DMS153 (cell line): ENCODE data around the gene ART3.
"Not testable (repeated sequence)": the region's sequence is repeated elsewhere in the genome, so short reads cannot be mapped to it uniquely, and the experiment has no call there.

Source experiments
- DNase-seq: peaks from one replicate; lab custom pipeline; 2025; lab: John Stamatoyannopoulos, UW

The ART3 gene, protein sequence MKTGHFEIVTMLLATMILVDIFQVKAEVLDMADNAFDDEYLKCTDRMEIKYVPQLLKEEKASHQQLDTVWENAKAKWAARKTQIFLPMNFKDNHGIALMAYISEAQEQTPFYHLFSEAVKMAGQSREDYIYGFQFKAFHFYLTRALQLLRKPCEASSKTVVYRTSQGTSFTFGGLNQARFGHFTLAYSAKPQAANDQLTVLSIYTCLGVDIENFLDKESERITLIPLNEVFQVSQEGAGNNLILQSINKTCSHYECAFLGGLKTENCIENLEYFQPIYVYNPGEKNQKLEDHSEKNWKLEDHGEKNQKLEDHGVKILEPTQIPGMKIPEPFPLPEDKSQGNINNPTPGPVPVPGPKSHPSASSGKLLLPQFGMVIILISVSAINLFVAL

DNA sequence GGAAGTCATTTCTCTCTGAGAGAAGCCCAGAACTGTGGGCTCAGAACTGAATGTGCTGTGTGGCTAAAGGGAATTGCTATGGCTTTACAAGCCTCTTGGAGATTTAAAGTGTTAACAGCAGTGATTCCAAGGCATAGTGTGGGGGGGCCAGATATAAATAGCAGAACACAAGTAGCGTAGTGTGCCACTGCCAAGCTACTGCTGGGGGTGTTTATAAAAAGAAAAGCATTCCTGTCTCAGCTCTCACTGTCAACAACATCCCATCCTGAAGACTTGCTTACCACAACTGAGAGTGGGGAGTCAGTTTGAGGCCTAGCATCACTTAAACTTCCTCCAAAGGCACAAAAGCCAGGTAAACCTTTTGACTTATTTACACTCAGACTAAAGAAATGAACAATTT is at the start of gene ART3:
ART3 (plus strand) TSS at position 242 of the 400 bp plus-strand sequence. CDS start 1,181 bp downstream, outside the sequence.
- no peak for DNase-seq

DNA sequence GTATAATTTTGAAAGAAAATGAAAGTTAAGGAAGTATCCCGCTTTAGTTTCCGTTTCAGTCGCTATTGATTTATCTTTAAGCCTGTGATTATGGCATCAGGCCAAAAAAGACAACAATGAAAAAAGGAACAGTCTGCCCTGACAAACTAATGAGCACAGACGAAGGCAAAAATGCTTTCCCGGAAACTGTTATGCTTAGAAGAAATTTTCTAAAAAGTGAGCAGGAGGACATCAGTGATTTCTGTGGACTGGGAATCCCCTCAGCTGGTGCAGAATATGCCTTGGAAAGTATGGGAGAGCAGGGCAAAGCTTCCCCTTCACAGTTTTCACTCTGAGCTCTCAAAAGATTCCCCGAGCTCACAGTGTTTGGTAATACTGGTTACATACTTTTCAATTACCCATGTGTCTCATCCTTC is 46.2 kb upstream of the ART3 start:
- no peak for DNase-seq

DNA sequence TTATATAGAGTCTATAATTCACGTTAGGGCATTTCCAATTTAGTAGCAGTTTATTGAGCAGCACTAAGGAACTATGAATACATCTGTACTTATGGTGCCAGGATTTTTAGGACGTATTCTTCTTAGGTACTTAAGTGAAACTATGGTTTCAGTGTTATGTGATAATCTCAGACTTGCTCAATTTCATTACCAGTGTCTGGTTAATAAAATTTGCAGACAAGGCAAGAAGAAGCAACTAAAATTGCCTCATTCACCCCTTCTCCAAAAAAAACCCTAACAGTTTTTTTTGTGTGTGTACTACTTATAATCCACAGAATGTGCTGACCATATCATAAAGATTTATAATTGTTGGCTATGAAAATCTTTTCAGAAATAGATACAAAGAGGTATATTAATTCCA is 45.2 kb upstream of the ART3 start:
- DNase-seq: no peak

DNA sequence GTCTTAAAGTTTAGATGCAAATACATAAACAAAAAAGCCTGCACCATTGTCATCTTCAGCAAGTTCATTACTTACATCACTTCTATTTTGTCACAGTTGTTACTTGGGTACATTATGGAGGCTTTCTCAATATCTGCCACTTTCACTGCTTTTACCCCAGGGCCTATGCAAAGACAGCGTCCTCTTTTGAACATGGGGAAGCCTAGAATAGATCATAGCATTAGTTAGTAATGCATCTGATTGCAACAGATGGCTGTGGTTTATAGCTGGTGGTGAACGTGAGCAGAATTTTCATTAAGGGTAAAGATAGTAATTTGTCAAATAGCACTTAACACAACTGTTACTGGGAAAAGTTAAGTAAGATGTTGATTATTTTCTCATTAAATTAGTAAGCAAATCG is 39.4 kb upstream of the ART3 start:
- DNase-seq: no peak

DNA sequence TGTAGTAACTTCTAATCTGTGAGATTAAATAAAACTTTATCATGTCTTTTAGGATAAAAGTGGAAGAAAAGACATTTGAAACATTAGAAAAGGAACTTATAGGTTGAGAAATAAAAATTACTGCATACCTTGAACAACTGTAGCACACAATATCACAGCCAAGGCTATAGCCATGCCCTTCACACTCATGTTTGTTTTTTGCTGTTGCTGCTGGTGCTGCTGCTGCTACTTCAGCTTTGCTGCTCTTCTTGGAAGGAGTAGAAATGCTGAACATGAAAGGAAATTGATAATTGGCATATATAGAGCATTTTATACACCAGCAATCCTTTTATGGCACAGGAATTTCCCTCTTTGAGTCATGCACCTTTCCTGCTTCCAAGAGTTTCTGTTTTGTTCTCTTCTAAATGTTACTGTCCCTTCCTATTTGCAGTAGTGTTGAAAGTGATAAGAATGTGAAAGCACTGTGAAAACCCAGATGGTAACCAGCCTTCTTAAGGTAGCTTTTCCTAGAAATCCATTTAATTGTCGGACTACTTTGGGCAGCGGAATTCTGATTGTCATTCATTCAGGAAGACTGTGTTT is 38.6 kb upstream of the ART3 start, which contains the start of gene CXCL11:
CXCL11 (minus strand) TSS at position 272 of the 582 bp plus-strand sequence; CDS start at position 189, 83 bp downstream.
- DNase-seq: no peak

DNA sequence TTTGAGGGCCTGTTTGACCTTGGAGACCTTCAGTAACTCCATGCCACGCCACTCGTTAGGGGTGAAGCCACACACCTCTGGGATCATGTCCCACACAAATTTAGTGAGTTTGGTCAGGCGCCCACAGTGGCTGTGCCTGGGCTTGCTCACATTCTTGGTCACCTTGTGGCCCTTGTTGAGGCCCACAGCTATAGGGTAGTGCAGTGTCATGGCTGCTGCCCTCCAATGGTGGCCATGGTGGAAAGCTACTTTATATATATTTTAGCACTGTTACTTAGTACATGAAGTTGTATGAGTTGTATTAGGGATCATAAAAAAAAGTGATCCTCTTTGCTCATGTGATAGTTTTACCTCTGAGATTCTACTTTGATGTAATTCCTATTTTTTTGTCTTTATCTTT is 37.7 kb upstream of the ART3 start:
- no peak for DNase-seq

DNA sequence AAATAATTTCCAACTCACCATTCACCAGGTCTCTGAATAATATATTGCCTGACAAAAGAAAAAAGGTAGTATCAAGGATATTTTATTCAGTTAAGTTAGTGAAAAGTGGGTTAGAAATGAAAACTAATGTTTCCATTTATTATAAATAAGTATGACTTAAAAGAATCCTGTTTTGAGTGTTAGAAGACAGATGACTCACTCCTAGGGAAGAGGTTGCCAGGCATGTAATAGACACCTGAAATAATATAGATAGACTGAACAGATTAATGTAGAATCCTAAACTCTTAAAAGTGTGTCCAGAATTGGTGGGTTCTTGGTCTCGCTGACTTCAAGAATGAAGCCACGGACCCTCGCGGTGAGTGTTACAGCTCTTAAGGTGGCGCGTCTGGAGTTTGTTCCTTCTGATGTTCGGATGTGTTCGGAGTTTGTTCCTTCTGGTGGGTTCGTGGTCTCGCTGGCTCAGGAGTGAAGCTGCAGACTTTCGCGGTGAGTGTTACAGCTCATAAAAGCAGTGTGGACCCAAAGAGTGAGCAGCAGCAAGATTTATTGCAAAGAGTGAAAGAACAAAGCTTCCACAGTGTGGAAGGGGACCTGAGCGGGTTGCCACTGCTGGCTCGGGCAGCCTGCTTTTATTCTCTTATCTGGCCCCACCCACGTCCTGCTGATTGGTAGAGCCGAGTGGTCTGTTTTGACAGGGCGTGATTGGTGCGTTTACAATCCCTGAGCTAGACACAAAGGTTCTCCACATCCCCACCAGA is 32.1 kb upstream of the ART3 start:
- not testable (repeated sequence) for DNase-seq

DNA sequence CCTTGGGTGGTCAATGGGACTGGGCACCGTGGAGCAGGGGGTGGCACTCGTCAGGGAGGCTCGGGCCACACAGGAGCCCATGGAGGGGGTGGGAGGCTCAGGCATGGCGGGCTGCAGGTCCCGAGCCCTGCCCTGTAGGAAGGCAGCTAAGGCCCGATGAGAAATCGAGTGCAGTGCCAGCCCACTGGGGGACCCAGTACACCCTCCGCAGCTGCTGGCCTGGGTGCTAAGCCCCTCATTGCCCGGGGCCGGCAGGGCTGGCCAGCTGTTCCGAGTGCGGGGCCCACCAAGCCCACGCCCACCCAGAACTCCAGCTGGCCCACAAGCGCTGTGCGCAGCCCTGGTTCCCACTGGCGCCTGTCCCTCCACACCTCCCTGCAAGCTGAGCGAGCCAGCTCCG is 31.2 kb upstream of the ART3 start:
- not testable (repeated sequence) for DNase-seq

DNA sequence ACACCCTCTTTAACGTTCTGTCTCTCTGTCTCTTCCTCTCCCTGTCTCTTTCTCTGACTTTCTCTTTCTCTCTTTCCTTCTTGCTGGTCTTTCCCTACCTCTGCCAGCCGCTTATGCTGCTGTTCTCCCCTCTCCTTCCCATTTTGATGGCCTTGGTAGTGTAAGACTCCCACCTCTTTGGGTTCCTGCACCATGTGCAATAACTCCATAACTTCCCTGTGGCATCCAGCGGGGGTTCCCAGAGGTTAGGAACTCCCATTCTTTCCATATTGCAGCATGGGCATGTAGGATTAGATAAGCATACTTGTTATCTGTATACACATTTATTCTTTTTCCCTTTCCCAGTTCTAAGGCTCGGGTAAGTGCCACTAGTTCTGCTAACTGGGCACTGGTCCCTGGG is 29.8 kb upstream of the ART3 start:
- not testable (repeated sequence) for DNase-seq

DNA sequence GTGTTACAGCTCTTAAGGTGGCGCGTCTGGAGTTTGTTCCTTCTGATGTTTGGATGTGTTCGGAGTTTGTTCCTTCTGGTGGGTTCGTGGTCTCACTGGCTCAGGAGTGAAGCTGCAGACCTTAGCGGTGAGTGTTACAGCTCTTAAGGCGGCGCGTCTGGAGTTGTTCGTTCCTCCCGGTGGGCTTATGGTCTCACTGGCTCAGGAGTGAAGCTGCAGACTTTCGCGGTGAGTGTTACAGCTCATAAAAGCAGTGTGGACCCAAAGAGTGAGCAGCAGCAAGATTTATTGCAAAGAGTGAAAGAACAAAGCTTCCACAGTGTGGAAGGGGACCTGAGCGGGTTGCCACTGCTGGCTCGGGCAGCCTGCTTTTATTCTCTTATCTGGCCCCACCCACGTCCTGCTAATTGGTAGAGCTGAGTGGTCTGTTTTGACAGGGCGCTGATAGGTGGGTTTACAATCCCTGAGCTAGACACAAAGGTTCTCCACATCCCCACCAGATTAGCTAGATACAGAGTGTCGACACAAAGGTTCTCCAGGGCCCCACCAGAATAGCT is 24.6 kb upstream of the ART3 start:
- DNase-seq: not testable (repeated sequence)

DNA sequence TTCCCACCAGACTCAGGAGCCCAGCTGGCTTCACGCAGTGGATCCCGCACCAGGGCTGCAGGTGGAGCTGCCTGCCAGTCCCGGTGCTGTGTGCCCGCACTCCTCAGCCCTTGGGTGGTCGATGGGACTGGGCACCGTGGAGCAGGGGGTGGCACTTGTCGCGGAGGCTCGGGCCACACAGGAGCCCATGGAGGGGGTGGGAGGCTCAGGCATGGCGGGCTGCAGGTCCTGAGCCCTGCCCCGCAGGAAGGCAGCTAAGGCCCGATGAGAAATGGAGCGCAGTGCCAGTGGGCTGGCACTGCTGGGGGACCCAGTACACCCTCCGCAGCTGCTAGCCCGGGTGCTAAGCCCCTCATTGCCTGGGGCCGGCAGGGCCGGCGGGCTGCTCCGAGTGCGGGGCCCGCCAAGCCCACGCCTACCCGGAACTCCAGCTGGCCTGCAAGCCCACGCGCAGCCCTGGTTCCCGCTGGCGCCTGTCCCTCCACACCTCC is 23.9 kb upstream of the ART3 start:
- not testable (repeated sequence) for DNase-seq

DNA sequence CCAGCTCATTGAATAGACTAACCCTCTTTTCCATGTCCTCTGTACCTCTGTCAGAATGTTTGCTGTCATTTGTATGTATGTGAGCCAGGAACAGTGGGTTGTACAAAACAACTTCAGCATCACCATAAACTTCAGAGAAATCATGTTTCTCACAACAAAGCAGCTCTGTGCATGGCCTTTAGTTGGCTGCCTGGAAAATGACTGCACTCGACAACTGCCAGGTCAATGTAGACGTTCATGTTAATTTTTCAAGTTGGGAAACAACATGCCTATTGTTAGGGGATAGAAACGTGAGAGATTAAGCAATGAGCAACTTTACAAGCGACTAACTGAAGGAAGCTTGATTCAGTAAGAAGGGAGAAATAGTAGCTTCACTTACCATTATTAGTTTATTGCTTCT is 20.8 kb upstream of the ART3 start:
- DNase-seq: no peak

DNA sequence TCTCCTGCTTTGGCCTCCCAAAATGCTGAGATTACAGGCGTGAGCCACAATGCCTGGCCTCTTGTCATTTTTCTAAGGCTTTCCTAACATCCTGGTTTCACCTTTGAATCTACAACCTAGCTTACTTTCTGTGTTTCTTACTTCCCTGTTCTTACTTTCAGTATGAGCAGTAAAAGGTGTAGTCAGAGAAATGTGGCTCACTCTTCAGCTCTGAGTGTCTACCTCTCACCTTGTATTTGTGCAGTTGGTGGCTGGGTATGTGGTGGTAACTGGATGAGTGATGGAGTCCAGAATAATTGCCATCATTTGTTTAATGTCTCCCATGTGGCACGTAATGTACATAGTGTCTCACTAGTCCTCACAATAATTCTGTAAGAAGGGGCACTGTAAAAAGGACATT is 19.5 kb upstream of the ART3 start:
- no peak for DNase-seq

DNA sequence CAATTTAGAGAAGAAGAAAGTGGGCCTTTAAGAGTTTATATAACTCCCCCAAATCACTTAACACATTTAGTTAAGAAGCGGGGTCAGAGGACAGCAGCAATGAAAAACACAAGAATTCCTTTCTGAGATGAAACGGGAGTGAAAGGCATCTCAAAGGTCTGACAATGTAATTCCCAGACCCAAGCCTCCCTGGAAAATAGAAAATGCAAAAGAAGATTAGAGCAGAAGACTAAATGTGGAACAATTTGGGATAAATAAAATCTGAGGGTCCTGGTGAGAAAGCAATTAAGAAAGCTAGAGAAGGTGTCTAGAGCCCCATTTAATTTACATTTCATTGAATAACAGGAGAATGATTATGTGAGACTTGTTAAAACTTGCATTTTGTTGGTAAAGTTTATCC is 19.1 kb upstream of the ART3 start:
- DNase-seq: no peak

DNA sequence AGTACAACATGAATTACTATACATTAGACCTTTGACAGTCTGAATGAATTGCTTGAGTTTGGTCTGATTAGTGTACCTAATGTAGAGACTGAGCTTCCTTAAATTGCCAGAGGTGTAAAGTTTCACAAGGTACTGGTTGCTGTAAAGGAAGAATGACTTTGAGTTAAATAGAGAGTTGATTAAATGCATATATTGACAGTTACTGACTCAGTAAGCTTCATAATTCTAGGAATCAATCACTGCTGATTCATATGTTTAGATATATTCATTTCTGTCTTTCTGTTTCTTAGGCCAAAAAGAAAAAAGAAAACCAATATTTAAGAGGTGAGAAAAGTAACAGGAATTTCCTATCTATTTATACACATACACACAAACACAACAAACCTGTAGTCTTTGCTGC is 16.2 kb upstream of the ART3 start:
- no peak for DNase-seq

DNA sequence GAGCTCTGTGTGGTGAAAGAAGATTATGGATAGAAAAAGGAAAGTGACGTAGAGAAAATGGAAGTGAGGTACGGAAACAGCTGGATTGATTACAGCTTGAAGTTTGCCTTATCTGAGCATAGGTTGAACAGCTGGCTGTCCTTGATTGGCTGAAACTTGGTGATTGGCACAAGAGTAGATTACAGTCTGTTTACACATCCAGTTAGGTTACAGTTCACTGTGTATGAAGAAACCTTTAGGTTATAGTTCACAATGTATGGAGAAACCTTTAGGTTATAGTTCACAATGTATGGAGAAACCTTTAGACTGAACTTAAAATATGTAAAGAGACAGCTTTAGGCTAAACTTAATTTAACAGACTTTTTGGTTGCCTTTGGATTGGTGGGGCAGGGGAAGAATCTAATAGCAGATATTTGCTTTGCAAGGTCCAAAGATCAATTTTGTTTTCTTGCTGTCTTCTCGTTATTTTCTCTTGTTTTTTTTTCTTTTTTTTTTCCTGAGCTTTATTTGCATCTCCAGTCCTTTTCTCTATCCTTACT is 15.6 kb upstream of the ART3 start:
- DNase-seq: no peak

DNA sequence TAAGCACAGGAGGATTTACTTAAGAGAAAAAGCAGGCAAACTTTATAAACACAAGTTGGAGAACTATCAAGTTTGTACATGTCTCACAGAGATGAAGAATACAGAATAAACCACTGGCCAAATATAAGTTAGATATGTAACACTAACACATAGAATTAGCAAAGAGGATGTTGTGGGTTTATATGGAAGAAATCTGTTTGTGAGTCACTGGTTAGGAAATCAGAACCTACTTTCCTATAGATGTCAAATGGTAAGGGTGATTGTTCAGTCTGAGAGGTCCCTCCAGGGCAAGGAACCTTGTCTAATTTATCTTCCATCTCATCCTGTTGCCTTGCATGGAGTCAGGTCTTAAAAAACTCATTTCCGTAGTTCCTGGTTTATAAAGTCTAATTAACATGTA is 14.8 kb upstream of the ART3 start:
- no peak for DNase-seq

DNA sequence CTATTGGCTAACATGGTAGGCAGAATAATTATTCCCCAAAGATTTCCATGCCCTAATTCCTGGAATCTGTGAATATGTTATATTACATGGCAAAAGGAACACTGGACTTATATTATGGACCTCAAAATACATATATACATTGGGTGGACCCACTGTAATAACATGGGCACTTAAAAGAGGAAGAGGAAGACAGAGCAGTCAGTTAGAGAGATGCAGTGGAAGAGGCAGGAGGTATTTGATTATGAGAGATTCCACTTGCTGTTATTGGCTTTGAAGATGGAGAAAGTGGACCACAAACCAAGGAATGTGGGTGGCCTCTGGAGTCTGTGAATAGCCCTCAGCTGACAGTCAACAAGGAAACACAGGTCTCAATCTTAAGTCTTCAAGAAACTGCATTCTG is 14.0 kb upstream of the ART3 start:
- no peak for DNase-seq

DNA sequence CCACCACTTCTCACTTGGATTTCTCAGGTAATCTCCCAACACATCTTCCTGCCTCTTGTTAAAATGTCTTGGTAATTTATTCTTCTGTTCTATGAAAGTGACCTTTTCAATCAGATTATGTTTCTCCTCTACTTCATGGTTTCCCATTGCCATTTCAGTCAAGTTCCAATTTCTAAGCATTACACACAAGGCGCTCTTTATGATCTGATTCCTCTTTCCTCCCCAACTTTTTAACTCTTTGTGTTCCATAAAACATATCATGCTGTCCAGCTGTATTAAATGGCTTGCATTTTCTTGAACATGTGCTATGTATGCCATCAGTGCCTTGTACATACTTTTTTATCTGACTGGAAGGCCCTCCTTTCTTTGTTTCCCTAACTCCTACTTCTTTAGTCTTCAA is 13.1 kb upstream of the ART3 start:
- DNase-seq: no peak

DNA sequence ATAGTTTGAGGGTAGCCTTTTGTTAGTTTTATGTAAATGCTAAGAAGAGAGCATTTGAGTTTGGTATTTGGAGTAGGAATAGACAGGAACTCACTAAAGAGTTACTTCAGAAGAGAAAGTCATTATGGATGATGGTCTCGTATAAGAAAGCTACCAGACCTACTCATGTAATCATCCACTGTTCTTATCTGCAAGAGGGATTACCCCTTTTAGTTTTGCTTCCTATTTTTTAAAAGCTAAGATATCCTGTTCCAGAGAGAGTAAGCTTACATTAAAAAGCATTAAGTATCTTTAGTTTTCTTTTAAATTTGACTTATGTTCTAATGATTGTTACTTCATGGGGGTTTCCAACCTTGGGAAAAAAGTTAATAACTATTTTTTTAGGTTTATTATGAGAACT is 12.5 kb upstream of the ART3 start:
- DNase-seq: no peak

DNA sequence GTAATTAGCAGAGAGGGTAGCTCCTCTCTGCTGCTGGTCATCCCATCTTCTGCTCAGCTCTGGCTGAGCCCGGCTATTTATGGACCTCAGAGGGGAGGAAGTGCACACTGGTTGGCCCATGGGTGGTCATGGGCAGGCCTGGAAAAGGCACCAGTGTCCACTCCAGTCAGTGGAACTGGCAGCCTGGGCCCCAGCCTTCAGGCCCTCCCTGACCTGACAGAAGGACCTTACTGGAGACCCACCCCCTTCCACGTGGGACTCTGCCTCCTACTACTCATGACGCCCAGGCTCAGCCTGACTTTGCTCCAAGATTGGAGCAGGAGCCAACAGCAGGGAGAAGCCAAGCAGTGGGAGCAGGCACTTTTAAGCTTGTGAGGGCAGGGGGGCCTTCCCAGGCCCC is 8.0 kb upstream of the ART3 start:
- DNase-seq: no peak

DNA sequence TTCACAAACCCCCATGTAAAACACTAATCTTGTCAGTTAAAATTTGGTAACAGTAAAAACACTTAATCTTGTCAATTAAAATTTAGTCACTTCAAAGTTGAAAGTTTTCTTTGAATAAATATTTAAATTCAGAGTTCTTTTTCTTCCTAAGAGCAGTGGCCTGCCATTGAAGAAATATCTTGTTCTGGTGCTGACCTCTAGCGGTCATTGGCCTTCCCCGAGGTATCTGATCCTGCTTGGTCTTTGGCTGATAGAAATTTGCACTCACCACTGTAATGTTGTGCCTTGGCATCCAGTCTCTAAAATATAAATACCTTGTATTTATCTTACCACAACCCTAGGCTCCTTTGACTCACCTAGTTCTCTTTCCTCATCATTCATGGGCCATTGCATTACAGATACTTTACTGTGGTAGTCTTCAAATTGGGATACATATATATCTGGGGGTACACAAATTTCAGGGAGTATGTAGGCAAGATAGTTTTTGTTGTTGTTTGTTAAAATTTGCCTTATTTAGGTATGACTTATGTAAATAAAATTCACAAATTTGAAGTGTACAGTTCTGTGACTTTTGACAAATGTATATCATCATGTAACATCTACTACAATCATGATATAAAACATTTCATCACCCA is 6.7 kb upstream of the ART3 start:
- DNase-seq: peak; percentile 34
